ENCODE data around the gene SCAPER.

DNA sequence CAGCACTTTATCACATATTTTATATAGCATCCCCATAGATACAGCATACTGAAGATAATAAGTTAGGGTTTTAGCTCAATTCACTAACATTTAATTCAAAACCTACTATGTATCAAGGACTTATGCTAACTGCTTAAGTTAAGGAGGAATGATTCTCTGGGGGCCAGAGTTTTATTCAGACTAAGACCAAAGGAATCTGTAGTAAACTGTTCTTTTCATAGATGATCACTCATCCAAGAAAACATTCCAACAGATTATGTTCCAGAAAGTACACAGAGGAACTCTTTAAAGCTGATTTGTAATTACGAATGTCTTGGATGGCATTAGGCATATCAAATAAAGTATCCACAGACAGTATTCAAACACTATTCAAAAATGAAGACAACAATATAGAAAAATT is 226.4 kb downstream of the SCAPER start:
- TF ChIP-seq, protein P1, sequence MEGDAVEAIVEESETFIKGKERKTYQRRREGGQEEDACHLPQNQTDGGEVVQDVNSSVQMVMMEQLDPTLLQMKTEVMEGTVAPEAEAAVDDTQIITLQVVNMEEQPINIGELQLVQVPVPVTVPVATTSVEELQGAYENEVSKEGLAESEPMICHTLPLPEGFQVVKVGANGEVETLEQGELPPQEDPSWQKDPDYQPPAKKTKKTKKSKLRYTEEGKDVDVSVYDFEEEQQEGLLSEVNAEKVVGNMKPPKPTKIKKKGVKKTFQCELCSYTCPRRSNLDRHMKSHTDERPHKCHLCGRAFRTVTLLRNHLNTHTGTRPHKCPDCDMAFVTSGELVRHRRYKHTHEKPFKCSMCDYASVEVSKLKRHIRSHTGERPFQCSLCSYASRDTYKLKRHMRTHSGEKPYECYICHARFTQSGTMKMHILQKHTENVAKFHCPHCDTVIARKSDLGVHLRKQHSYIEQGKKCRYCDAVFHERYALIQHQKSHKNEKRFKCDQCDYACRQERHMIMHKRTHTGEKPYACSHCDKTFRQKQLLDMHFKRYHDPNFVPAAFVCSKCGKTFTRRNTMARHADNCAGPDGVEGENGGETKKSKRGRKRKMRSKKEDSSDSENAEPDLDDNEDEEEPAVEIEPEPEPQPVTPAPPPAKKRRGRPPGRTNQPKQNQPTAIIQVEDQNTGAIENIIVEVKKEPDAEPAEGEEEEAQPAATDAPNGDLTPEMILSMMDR (IDR thresholded peaks at IDR 0.05; ENCODE audit: low read depth, low read length): no peak
- TF ChIP-seq EZH2phosphoT487 (IDR thresholded peaks at IDR 0.05; ENCODE audit: low read depth): no peak

Data from OCI-LY3 (cell line).